Keratinocyte (primary cell): ENCODE measurements around the gene USP37. TPM values are rescaled to one million over a fixed set of nuclear protein-coding genes. Genes with fewer than 3 reads are reported as not detected.

Experiments used
- DNase-seq: peaks from one replicate; pipeline ENCODE4 v3.0.0-alpha.2; 2011; ENCODE audit warnings: low read depth, missing footprints, low spot score
- FAIRE-seq: peaks from 2 replicates; lab custom pipeline; 2011; peaks lifted over from hg19 to GRCh38; lab: Jason Lieb, UNC
- H2AFZ ChIP-seq: 2 replicates; pipeline ENCODE4 v1.6.0; 2012; ENCODE audit warnings: low read length, control low read depth, inconsistent platforms; ENCODE audit not compliant: control insufficient read depth
- H3K27ac ChIP-seq: 2 replicates; pipeline ENCODE4 v1.5.1; 2011; ENCODE audit warnings: low read length; ENCODE audit not compliant: control insufficient read depth, insufficient read depth
- H3K27me3 ChIP-seq: 3 replicates; pipeline ENCODE4 v1.6.0; 2011; ENCODE audit warnings: low read length; ENCODE audit not compliant: control insufficient read depth, insufficient read depth; ENCODE audit errors: extremely low read depth
- H3K36me3 ChIP-seq, 2 experiments: 2 replicates in 1 of 2; 3 replicates in 1 of 2; pipeline ENCODE4 v1.5.1; 2011; ENCODE audit warnings: low read length in 2 of 2, mild to moderate bottlenecking in 1 of 2; ENCODE audit not compliant: control insufficient read depth in 2 of 2, insufficient read depth in 2 of 2; ENCODE audit errors: extremely low read depth in 1 of 2
- H3K4me1 ChIP-seq: 3 replicates; pipeline ENCODE4 v1.5.1; 2011; ENCODE audit warnings: low read length; ENCODE audit not compliant: control insufficient read depth, insufficient read depth; ENCODE audit errors: extremely low read depth
- H3K4me2 ChIP-seq: 3 replicates; pipeline ENCODE4 v1.6.0; 2011; ENCODE audit warnings: low read depth, low read length; ENCODE audit not compliant: control insufficient read depth, insufficient read depth; ENCODE audit errors: extremely low read depth
- H3K4me3 ChIP-seq, 3 experiments: fragments of 200-600 bp in 1 of 3; sonication (generic) in 1 of 3; 2 replicates in 2 of 3; 3 replicates in 1 of 3; pipeline ENCODE4 v1.5.1; 2011 to 2016; ENCODE audit warnings: low read length in 3 of 3, mild to moderate bottlenecking in 3 of 3, control low read depth in 2 of 3, inconsistent platforms in 1 of 3, low read depth in 1 of 3, mixed read lengths in 1 of 3, mixed run types in 1 of 3, moderate library complexity in 1 of 3; ENCODE audit not compliant: control insufficient read depth in 2 of 3, insufficient read depth in 2 of 3; ENCODE audit errors: extremely low read depth in 1 of 3
- H3K79me2 ChIP-seq: 2 replicates; pipeline ENCODE4 v1.6.0; 2012; ENCODE audit warnings: low read length; ENCODE audit not compliant: control insufficient read depth, insufficient read depth
- H3K9ac ChIP-seq: 3 replicates; pipeline ENCODE4 v1.6.0; 2011; ENCODE audit warnings: low read length; ENCODE audit not compliant: control insufficient read depth, insufficient read depth; ENCODE audit errors: extremely low read depth
- H3K9me1 ChIP-seq: 3 replicates; pipeline ENCODE4 v1.6.0; 2011; ENCODE audit warnings: low read length; ENCODE audit not compliant: control insufficient read depth, insufficient read depth; ENCODE audit errors: extremely low read depth
- H3K9me3 ChIP-seq: 2 replicates; pipeline ENCODE4 v1.5.1; 2012; ENCODE audit warnings: low read depth, low read length; ENCODE audit not compliant: control insufficient read depth
- H4K20me1 ChIP-seq: 3 replicates; pipeline ENCODE4 v1.6.0; 2011; ENCODE audit warnings: low read length; ENCODE audit not compliant: control insufficient read depth, insufficient read depth; ENCODE audit errors: extremely low read depth
- EZH2 ChIP-seq: IDR thresholded peaks from one replicate; pipeline ENCODE4 v1.6.1; 2012; ENCODE audit warnings: inconsistent platforms, mild to moderate bottlenecking, low read length, moderate library complexity
- dilution Hi-C: fragments of 300-500 bp; cut with MboI; formaldehyde crosslinking; loops from one replicate; pipeline ENCODE4 v1.7.0; 2020; ENCODE audit warnings: low sequenced_read_pairs; ENCODE audit not compliant: extremely low pct_ligation_motif_present
- polyA plus RNA-seq, 5 experiments: library from polyadenylated mRNA; depleted of rRNA in 3 of 5; stranded (reverse) in 3 of 5; stranded (forward) in 1 of 5; unstranded in 1 of 5; fragments of >200 nt; gene quantifications; 1 replicate in 1 of 5; 2 replicates in 3 of 5; 3 replicates in 1 of 5; pipeline versions ENCODE4 v1.2.1 to v1.2.3, GENCODE V29; 2011 to 2012; ENCODE audit warnings: missing spikeins in 2 of 5, low read depth in 1 of 5, low replicate concordance in 1 of 5
- TF ChIP-seq, protein P1 (sequence below), 3 experiments: IDR thresholded peaks in 1 of 3; conservative IDR thresholded peaks in 1 of 3; optimal IDR thresholded peaks in 1 of 3; 2 replicates in 2 of 3; 3 replicates in 1 of 3; pipeline versions ENCODE3 to v1.5.1; 2011; ENCODE audit warnings: low read length in 3 of 3, mild to moderate bottlenecking in 3 of 3, moderate library complexity in 2 of 3, control low read depth in 1 of 3, inconsistent platforms in 1 of 3; ENCODE audit not compliant: insufficient read depth in 2 of 3; ENCODE audit errors: extremely low read depth in 1 of 3

USP37 gene
- polyA plus RNA-seq, 1 donor (not counting 4 experiments of a cell fraction or from before 2014, with no cell fraction given) = 4.2 TPM

DNA sequence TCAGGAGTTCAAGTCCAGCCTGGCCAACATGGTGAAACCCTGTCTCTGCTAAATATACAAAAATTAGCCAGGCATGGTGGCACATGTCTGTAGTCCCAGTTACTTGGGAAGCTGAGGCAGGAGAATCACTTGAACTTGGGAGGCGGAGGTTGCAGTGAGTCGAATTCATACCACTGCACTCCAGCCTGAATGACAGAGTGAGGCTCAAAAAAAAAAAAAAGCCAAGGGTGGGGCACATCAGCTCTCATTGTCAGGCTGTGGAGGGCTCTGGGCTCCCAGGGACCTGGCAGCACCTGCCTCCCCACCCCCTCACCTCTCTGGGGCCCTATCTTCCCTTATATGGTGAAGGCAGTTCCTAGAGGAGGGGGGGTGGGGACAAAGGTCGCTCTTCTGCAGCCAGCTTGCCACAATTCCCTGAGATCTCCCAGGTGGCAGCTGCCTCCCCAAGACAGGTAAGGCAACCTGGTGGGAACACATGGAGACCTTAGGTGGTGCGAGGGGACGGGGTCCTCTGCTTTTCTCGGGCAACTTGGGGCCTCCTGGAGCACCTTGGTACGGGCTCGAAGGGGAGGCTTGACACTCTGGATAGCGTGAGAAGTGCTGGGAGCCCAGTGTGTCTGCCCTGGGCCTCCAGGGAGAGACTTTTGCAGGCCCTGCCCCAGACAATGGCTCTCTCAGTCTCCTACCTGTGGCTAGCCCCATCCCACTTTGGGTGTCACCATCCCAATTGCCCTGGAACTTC, 149.3 kb downstream of the USP37 start, which contains the start of gene VIL1:
Gene VIL1, plus strand, starts transcription at position 407 of the 742 bp plus-strand sequence. CDS start 4,656 bp downstream, outside the sequence.
- no peak for DNase-seq

DNA sequence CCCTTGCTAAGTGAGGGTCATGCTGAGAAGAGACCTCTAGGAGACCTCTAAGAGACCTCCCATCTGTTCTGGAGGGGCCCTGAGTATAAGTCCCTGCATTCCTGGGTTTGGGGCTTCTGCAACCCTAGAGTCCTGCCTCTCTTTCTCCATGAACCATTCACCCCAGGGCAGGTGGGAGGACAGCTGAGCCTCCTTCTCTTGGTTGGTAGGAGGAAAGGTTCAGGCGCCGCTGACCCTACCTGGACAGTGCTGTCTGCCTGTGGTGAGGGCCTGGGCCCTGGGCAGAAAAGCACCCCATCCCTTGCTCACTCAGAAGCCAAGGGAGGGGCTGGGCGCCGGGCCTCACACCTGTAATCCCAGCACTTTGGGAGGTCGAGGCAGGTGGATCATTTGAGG, 149.8 kb downstream of the USP37 start:
- H3K4me3 ChIP-seq = no peak overlapping the region
- peaks cover 4% of the 10 kb centered on the region for H3K4me1 ChIP-seq
- no peaks in the 10 kb centered on the region for H3K9me3 ChIP-seq
- no peaks in the 10 kb centered on the region for H3K9me1 ChIP-seq
- H3K27me3 ChIP-seq = no peaks in the 10 kb centered on the region
- DNase-seq = no peak
- no peak overlapping the region for H3K27ac ChIP-seq
- H4K20me1 ChIP-seq = no peaks in the 10 kb centered on the region
- TF ChIP-seq, protein P1, sequence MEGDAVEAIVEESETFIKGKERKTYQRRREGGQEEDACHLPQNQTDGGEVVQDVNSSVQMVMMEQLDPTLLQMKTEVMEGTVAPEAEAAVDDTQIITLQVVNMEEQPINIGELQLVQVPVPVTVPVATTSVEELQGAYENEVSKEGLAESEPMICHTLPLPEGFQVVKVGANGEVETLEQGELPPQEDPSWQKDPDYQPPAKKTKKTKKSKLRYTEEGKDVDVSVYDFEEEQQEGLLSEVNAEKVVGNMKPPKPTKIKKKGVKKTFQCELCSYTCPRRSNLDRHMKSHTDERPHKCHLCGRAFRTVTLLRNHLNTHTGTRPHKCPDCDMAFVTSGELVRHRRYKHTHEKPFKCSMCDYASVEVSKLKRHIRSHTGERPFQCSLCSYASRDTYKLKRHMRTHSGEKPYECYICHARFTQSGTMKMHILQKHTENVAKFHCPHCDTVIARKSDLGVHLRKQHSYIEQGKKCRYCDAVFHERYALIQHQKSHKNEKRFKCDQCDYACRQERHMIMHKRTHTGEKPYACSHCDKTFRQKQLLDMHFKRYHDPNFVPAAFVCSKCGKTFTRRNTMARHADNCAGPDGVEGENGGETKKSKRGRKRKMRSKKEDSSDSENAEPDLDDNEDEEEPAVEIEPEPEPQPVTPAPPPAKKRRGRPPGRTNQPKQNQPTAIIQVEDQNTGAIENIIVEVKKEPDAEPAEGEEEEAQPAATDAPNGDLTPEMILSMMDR (optimal IDR thresholded peaks at IDR 0.05 in 1 of 3, IDR thresholded peaks at IDR 0.05 in 1 of 3, conservative IDR thresholded peaks at IDR 0.05 in 1 of 3; ENCODE audit: extremely low read depth in 1 of 3, insufficient read depth in 2 of 3, low read length in 3 of 3) = no peak
- no peak for TF ChIP-seq EZH2
- H3K36me3 ChIP-seq = no peaks in the 10 kb centered on the region
- no peak for FAIRE-seq
- no peaks in the 10 kb centered on the region for H3K79me2 ChIP-seq
- no peak overlapping the region for H3K9ac ChIP-seq
- H3K4me2 ChIP-seq = no peak overlapping the region
- dilution Hi-C loops = no loop called here
- no peak overlapping the region for H2AFZ ChIP-seq

More for the DNA sequence above, 149.3 kb downstream of the USP37 start, which contains the start of gene VIL1:
- TF ChIP-seq, protein P1 (optimal IDR thresholded peaks at IDR 0.05 in 1 of 3, IDR thresholded peaks at IDR 0.05 in 1 of 3, conservative IDR thresholded peaks at IDR 0.05 in 1 of 3; ENCODE audit: extremely low read depth in 1 of 3, insufficient read depth in 2 of 3, low read length in 3 of 3) = no peak
- TF ChIP-seq EZH2 = no peak
- H3K36me3 ChIP-seq = no peaks in the 10 kb centered on the region
- no peak within 1 kb of the TSS for H2AFZ ChIP-seq
- no peak within 1 kb of the TSS for H3K27ac ChIP-seq
- no peaks in the 10 kb centered on the region for H3K9me1 ChIP-seq
- FAIRE-seq = no peak
- H3K27me3 ChIP-seq = no peaks in the 10 kb centered on the region
- no peak within 1 kb of the TSS for H3K4me3 ChIP-seq
- H4K20me1 ChIP-seq = no peaks in the 10 kb centered on the region
- no peak within 1 kb of the TSS for H3K4me2 ChIP-seq
- no peaks in the 10 kb centered on the region for H3K79me2 ChIP-seq
- no peaks in the 10 kb centered on the region for H3K9me3 ChIP-seq
- peaks cover 4% of the 10 kb centered on the region for H3K4me1 ChIP-seq
- no peak within 1 kb of the TSS for H3K9ac ChIP-seq
- dilution Hi-C loops = no loop called here
